Progenitor cell of endocrine pancreas (in vitro differentiated cells): Measurements from ENCODE around the gene CCDC182. TPM values are rescaled to one million over a fixed set of nuclear protein-coding genes. Genes with fewer than 3 reads are reported as not detected.

Experiments
- DNase-seq: peaks from one replicate; pipeline ENCODE4 v3.0.0; 2021; ENCODE audit warnings: low spot score; ENCODE audit not compliant: unreplicated experiment
- H3K27ac Mint-ChIP-seq: 2 replicates; pipeline ENCODE4 v1.8.0; 2021; ENCODE audit warnings: mild to moderate bottlenecking, moderate library complexity, mixed read lengths
- H3K27me3 Mint-ChIP-seq: 2 replicates; pipeline ENCODE4 v1.8.0; 2021; ENCODE audit warnings: mixed read lengths
- H3K36me3 Mint-ChIP-seq: 2 replicates; pipeline ENCODE4 v1.8.0; 2022; ENCODE audit warnings: mixed read lengths; ENCODE audit not compliant: insufficient read depth
- H3K4me1 Mint-ChIP-seq: 2 replicates; pipeline ENCODE4 v1.8.0; 2021; ENCODE audit warnings: low read depth, mixed read lengths
- H3K4me3 Mint-ChIP-seq: 2 replicates; pipeline ENCODE4 v1.8.0; 2021; ENCODE audit warnings: low read depth, mild to moderate bottlenecking, moderate library complexity, mixed read lengths
- H3K9me3 Mint-ChIP-seq: 2 replicates; pipeline ENCODE4 v1.8.0; 2021; ENCODE audit warnings: low read depth, mixed read lengths
- long read RNA-seq: library from polyadenylated mRNA; unstranded; transcript quantifications from one replicate; pipeline ENCODE4 v2.0.0, GENCODE V29; 2020
- total RNA-seq: library from RNA; stranded (reverse); gene quantifications from 2 replicates; pipeline ENCODE4 v1.2.1, GENCODE V29; 2021
- TF ChIP-seq, protein P1 (sequence below): fragments of 200-600 bp; sonication (generic); IDR thresholded peaks from one replicate; pipeline ENCODE4 v1.5.0; 2021; ENCODE audit warnings: antibody characterized with exemption, mild to moderate bottlenecking; ENCODE audit not compliant: unreplicated experiment

Gene CCDC182
- not detected in 2 replicates for total RNA-seq
- long read RNA-seq = 0 reads

DNA sequence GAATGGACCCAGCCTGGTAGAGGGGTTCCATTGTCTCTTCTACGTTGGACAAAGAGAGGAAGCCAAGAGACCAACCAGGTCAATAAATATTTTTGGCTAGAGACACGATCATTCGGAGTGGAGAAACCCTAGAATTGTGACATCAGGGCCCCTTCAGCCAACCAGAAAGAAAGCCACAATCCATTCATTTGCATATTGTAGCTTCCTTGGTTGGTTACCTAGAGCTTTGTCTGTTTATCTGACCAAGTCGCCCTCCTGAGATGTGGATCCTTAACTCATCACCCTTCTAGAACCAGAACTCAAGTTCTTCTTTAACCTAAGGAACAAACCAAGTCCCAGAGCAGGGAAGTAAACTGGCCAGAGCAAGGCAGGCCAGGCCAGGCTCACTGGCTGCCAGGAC lies at the start of gene CCDC182:
Gene CCDC182 (minus strand): TSS at position 58 of the 400 bp plus-strand sequence. CDS start 27 bp downstream, at position 31.
- Mint-ChIP-seq H3K9me3 (no peaks in the 10 kb centered on the region), H3K27ac (no peak within 1 kb of the TSS), H3K36me3 (no peaks in the 10 kb centered on the region), H3K27me3 (peaks cover 80% of the 10 kb centered on the region), H3K4me3 (no peak within 1 kb of the TSS), H3K4me1 (no peaks in the 10 kb centered on the region)
- TF ChIP-seq, protein P1, sequence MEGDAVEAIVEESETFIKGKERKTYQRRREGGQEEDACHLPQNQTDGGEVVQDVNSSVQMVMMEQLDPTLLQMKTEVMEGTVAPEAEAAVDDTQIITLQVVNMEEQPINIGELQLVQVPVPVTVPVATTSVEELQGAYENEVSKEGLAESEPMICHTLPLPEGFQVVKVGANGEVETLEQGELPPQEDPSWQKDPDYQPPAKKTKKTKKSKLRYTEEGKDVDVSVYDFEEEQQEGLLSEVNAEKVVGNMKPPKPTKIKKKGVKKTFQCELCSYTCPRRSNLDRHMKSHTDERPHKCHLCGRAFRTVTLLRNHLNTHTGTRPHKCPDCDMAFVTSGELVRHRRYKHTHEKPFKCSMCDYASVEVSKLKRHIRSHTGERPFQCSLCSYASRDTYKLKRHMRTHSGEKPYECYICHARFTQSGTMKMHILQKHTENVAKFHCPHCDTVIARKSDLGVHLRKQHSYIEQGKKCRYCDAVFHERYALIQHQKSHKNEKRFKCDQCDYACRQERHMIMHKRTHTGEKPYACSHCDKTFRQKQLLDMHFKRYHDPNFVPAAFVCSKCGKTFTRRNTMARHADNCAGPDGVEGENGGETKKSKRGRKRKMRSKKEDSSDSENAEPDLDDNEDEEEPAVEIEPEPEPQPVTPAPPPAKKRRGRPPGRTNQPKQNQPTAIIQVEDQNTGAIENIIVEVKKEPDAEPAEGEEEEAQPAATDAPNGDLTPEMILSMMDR = no peak
- DNase-seq = no peak

DNA sequence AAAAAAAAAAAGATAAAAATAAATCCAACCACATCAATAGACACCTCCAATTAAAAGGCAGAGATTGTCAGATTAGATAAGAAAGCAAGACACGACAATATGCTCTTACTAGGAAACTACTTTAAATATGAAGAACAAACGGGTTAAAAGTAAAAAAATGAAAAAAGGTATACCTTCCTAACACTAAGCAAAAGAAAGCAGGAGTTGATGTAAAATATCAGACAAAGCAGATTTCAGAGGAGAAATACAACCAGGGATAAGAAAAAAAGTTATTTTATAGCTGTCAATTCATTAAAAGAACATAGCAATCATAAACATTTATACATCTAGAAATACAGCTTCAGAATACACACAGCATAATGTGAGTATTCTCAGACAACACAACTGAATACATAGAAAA lies 49.7 kb upstream of the CCDC182 start:
- Mint-ChIP-seq H3K4me3 (no peak overlapping the region), H3K27me3 (peaks cover 36% of the 10 kb centered on the region), H3K36me3 (no peaks in the 10 kb centered on the region), H3K9me3 (peaks cover 4% of the 10 kb centered on the region), H3K27ac (no peak overlapping the region), H3K4me1 (no peaks in the 10 kb centered on the region)
- DNase-seq = no peak
- TF ChIP-seq, protein P1 = no peak

DNA sequence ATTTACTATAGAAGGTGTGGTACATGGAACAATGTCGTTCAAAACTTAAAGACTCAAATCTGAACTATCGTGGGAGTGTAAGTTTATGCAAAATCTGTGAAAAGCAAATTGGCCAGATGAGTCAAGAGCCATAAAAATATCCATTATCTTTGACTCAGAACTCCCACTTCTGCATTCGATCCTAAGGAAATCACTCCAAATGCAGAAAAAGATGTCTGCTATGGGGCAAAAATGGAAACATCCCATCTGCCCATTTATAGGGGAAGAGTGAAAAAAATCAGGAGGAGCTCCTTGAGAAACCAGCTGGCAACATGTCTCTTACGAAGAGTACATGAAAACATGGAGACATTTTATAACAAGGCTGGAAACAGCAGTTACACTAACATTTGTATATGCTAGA lies 43.6 kb upstream of the CCDC182 start:
- Mint-ChIP-seq H3K27me3 (peaks cover 69% of the 10 kb centered on the region), H3K9me3 (no peaks in the 10 kb centered on the region), H3K4me3 (no peak overlapping the region), H3K36me3 (no peaks in the 10 kb centered on the region), H3K4me1 (no peaks in the 10 kb centered on the region), H3K27ac (no peak overlapping the region)
- TF ChIP-seq, protein P1 = no peak
- no peak for DNase-seq

DNA sequence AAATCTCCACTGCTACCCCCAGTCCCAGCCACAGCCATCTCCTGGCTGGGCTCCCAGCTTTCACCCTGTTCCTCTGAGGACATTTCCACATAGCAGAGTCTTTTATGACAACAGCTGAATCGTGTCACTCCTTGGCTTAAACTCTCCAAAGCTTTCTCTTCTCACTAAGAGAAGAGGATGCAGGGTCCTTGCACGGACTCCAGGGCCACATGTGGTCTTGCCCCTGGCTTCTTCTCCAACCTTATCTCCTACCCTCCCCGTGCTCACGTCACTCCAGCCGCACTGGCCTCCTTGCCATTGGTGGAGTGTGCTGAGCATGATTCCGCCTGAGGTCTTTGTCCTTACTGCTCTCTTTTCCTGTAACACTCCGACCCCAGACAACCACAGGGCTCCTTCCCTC lies 39.9 kb upstream of the CCDC182 start:
- TF ChIP-seq, protein P1 = no peak
- Mint-ChIP-seq H3K36me3 (no peaks in the 10 kb centered on the region), H3K9me3 (no peaks in the 10 kb centered on the region), H3K27me3 (peaks cover 69% of the 10 kb centered on the region), H3K27ac (no peak overlapping the region), H3K4me1 (no peaks in the 10 kb centered on the region), H3K4me3 (no peak overlapping the region)
- DNase-seq = no peak

DNA sequence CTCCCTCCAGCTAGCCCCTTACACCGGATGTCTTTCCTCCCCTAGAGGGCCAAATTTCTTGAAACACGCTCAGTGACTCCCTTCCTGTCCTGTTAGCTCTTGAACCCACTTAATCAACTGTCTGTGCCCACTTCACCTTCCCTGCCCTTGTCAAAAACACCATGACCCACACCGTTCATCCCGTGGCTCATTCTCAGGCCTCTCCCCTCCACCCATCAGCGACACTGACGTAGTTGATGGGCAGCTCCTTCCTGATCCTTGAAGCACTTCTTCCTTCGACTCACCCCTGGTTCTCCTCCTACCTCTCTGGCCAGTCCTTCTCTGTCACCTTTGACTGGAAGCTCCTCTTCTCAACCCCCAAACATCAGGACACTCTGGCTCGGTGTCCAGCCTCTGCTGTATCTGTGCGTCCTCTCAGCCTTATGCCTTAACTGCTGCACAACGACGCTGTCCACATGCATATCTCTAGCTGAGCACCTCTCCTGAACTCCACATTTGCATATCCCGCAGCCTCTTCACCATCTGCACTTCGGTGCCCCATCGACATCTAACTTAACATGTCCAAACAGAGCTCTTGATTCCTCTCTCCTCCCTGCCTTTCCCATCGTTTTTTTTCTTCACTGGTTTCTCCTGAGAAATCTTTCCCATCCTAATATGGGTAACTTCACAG lies 39.3 kb upstream of the CCDC182 start:
- Mint-ChIP-seq H3K27me3 (peaks cover 68% of the 10 kb centered on the region), H3K4me3 (no peak overlapping the region), H3K36me3 (no peaks in the 10 kb centered on the region), H3K27ac (no peak overlapping the region), H3K9me3 (no peaks in the 10 kb centered on the region), H3K4me1 (no peaks in the 10 kb centered on the region)
- TF ChIP-seq, protein P1 = no peak
- no peak for DNase-seq
